ENCODE results near the gene HOXB5. TPM values are rescaled to one million over a fixed set of nuclear protein-coding genes. Genes with fewer than 3 reads are reported as not detected.

HOXB5 gene
- total RNA-seq, 1 donor from 2014 or later: not detected

DNA sequence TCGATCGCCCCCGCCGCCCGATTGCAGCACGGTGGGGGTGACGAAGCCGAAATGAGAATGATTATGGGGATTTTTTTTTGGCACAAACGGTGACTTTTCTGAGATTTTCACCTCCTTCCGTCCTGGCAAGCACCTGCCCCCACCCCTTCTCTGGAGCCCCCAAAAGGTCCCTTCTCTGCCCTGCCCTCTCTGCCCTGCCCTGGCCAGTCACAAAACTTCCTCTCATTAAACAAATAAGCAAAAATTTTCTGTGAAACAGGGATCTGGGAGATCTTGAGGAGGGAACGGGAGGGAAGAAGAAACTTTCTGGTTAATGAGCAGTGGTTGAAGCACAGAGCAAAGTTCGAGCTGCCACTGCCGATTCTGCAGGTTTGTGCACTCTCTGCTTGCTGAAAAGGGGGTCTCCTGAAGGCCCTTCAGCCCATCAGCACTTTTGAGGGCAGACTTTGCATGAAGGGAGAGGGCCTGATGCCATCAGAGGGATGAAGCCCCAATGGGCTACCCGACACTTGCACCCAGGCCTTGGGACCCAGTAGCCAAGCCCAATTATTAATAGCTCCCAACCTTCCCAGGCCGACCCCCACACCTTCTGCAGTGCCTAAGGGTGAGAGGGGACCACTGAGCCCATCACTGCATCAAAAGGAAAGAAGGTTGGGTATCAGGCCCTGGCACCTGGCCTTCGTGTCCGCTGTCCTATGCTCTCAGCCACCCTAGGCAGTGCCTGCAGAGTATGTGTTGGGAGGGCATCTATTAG, 22.6 kb upstream of the HOXB5 start:
- DNase-seq: no peak

- DNase-seq: no peak
These were observed 21.7 kb upstream of the HOXB5 start, which contains the start of gene HOXB8 for GRCh38 chr17:48615047-48615962. Gene HOXB8 (minus strand): TSS chr17:48615292. CDS start chr17:48614704, 588 bp downstream.

DNA sequence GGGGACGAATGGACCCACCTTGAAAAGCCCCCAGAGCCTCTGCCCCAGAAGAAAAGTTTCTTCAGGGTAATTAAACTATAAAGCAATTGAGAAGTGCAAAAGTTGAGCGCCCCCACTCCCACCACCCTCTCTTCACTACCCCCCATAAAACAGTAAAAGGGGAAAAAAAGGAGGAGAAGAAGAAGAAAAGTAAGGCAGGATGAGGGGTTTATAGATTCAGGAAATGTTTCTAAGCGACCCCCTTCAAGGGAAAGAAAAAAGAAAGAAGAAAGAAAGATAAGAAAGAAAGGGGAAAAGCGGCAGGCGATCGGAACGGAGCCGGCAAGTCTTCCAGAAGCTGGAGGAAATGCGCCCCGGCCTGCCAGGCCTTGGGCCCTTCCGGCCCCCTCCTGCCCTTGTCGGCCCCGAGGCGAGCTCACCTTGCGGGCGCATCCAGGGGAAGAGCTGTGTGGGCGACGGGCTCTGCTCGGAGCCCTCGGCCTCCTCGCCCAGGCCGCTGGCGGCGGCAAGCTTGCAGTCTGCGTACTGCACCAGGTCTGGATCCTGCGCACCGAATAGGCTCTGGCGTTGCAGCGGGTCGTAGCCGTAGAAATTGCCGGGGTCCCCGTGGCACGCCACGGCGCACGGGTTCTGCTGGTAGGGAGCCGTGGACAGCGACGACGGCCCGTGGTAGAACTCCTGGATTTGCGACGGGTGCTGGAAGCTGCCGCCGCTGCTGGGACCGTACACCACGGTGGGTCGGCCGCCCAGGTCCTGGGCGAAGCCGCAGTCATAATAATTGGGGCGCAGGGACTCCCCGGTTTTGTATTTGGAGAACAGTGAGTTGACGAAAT, 20.5 kb upstream of the HOXB5 start:
- DNase-seq: no peak

GRCh38 chr17:48612854-48613691, 19.5 kb upstream of the HOXB5 start:
- peak; percentile 51 for DNase-seq

- DNase-seq: no peak
These were observed 18.9 kb upstream of the HOXB5 start for GRCh38 chr17:48612456-48612853.

DNA sequence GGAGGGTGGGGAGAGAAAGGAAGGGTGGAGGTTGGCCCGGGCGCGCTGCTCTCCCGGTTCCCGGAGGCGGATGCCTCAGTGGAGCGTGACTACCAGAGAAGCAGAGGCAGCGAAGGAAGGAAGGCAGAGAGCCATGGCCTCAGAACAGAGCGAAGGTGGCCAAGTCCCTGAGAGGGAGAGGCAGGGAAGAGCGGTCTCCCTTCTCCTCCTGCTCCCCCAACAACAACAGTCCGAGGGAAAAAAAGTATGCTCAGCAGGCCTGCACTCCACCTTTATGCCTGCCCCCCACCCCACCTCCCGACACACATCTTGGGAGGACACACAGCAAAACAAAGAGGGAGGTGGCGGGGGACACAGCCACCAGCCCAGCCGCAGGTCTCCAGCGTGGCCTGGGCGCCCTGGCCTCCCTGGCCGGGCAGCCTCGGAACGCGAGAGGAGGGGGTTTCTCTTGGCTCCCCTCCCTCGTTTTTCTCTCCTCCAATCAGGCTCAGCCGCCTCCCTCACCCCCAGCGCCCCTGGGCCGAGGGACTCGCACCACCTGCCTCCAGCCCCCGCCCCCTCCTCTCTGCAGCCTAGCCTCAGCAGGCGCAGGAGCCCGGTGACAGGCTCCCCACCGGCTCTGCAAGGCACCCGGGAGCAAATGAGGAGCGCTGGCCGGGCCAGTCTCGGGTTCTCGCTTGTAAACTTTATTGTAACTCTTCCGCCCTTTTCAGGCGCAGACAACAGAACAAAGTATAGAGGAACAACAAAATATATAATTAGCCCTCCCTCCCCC, 18.3 kb upstream of the HOXB5 start:
- DNase-seq: no peak

DNA sequence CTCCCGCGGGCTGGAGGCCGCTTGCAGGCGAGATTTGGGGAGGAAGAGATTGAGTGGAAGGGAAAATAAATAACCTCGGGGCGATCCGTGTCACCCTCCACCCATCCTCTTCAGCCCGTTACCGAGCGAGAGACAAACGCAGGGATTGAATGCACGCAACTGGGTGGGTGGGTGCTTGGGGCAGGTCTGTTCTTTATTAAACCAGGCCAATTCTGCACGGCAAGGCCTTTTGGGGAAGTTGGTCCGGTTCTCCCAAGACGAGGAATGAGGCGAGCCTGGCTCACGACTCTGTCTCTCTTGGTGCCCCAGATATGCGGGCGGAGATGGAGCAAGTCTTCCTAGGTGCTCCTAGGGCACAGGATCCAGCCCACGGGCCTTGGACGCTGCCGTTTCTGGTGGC, 17.6 kb upstream of the HOXB5 start:
- no peak for DNase-seq

GRCh38 chr17:48610282-48611211, 17.0 kb upstream of the HOXB5 start, which contains the start of gene HOXB7:
Gene HOXB7 (minus strand): TSS chr17:48611017. CDS start chr17:48610918, 99 bp downstream.
- DNase-seq: peak; percentile 65

DNA sequence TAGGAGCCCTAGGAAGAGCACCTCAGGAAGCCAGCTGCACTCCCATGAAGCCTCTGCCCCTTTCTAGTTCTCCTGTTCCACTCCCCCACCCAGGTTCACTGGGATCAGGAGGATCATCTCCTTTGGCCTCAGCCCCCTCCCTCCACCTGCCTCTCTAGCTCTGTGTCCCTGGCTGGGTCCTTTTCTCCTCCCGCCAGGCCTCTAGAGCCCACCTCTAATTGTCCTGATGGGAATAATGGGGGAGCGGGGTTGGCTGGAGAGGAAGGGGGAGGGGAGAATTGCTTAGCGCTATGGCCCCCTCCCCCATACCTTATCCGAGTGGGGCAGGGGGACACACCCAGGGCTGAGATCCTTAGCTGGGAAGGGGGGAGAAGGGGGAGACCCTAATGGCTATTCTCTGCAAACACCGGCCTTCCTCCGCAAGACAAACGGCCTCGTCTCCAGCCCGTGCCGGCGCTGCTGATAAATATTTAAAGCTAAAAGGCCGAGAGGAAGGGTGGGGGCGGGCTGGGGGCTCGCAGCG, 16.2 kb upstream of the HOXB5 start:
- no peak for DNase-seq

GRCh38 chr17:48609033-48609432, 15.5 kb upstream of the HOXB5 start:
- no peak for DNase-seq

DNA sequence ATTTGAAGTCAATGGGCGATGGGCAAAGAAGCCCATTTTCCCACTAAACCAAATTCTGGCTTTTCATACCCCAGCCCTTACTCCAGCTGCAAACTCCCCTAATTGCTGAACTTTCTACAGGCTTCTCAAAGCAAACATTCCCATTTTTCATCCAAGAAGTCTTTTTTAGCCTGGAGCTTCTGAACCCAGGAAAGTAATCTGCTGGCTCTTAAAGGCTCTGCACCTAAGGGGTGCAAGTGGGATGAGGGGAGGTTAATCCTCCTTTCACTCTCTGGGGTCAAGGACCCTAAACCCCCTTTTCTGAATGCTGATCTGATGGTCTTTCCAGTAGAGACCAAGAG, 14.9 kb upstream of the HOXB5 start:
- no peak for DNase-seq

GRCh38 chr17:48606892-48607614, 13.5 kb upstream of the HOXB5 start:
- no peak for DNase-seq

- peak; percentile 31 for DNase-seq
These were observed 12.7 kb upstream of the HOXB5 start for GRCh38 chr17:48605991-48606891.

- no peak for DNase-seq
These were observed 11.9 kb upstream of the HOXB5 start for GRCh38 chr17:48605409-48605919.

GRCh38 chr17:48604770-48605329, 11.3 kb upstream of the HOXB5 start, which contains the start of gene HOXB6:
Gene HOXB6 (minus strand): TSS chr17:48604986. CDS start chr17:48598150, 6,836 bp downstream.
- DNase-seq: no peak

GRCh38 chr17:48603959-48604769, 10.6 kb upstream of the HOXB5 start:
- no peak for DNase-seq
